Kidney epithelial cell (primary cell): ENCODE measurements around the gene CLTB. TPM values are rescaled to one million over a fixed set of nuclear protein-coding genes. Genes with fewer than 3 reads are reported as not detected.

Source experiments
- DNase-seq: peaks from one replicate; pipeline ENCODE4 v3.0.0-alpha.2; 2010; ENCODE audit warnings: low read depth
- H3K27me3 ChIP-seq: 2 replicates; pipeline ENCODE4 v1.6.0; 2011; ENCODE audit warnings: low read length; ENCODE audit not compliant: control insufficient read depth, insufficient read depth
- H3K36me3 ChIP-seq: 2 replicates; pipeline ENCODE4 v1.5.1; 2011; ENCODE audit warnings: low read length; ENCODE audit not compliant: control insufficient read depth, insufficient read depth
- H3K4me3 ChIP-seq: 2 replicates; pipeline ENCODE4 v1.5.1; 2011; ENCODE audit warnings: low read depth, mild to moderate bottlenecking, control low read depth, low read length
- total RNA-seq: library from RNA; depleted of rRNA; stranded (reverse); fragments of >200 nt; gene quantifications from 2 replicates; pipeline ENCODE4 v1.2.3, GENCODE V29; 2015
- TF ChIP-seq, protein P1 (sequence below): IDR thresholded peaks from 2 replicates; pipeline ENCODE4 v1.5.1; 2011; ENCODE audit warnings: mild to moderate bottlenecking, moderate library complexity, low read length, control low read depth, inconsistent platforms; ENCODE audit not compliant: insufficient read depth, poor library complexity, severe bottlenecking

Gene CLTB
- total RNA-seq, 1 donor from 2014 or later, result 172 TPM

DNA sequence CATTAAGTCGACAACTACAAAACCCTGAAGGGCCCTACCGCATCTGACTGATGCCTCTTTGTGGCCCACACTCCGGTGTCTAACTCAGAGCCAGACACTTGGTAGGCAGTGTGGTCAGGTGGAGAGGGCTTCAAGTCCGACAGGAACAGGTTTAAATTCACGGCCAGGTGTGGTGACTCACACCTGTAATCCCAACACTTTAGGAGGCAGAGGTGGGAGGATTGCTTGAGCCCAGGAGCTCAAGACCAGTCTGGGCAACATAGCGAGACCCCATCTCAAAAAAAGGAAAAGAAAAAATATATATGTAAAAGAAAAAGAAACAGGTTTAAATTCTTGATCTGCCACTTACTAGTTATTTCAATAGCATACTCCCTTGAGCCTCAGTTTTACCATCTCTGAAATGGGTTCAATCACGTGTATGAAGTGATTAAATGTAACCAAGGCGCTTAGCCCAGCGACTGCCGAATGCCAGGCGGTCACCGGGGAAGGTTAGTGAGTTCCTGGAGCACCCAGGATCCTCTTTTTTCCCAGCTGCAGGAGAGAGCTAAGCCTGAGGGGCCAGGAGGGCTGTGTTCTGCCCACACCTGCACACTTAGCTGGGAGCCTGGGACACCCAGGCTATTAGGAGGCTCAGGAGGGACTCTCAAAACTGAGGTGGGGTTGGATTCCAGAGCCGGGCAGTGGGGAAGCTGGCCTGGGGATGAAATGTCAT is 943 bp downstream of the CLTB start:
- Histone ChIP-seq H3K4me3 (peak overlapping the region; percentile 70), H3K36me3 (no peaks in the 10 kb centered on the region), H3K27me3 (no peaks in the 10 kb centered on the region)
- DNase-seq, result no peak
- TF ChIP-seq, protein P1, sequence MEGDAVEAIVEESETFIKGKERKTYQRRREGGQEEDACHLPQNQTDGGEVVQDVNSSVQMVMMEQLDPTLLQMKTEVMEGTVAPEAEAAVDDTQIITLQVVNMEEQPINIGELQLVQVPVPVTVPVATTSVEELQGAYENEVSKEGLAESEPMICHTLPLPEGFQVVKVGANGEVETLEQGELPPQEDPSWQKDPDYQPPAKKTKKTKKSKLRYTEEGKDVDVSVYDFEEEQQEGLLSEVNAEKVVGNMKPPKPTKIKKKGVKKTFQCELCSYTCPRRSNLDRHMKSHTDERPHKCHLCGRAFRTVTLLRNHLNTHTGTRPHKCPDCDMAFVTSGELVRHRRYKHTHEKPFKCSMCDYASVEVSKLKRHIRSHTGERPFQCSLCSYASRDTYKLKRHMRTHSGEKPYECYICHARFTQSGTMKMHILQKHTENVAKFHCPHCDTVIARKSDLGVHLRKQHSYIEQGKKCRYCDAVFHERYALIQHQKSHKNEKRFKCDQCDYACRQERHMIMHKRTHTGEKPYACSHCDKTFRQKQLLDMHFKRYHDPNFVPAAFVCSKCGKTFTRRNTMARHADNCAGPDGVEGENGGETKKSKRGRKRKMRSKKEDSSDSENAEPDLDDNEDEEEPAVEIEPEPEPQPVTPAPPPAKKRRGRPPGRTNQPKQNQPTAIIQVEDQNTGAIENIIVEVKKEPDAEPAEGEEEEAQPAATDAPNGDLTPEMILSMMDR, result no peak

DNA sequence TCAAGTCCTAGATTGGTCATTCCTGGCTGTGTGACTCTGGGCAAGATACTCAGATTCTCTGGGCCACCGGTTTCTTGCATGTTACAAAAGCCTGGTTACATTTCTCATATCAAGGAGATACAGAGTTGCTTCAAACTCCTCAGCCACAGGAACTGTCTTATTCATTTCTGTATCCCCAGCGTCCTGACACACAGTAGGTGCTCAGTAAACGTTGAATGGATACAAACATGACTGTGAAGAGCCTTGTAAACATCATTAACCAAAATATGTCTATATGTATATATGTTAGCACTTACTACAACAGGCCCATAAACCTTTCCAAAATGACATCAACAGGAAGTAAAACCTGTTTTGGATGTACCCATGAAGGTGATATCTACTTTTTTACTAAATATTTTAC is 1.6 kb downstream of the CLTB start:
- TF ChIP-seq, protein P1, result no peak
- Histone ChIP-seq H3K4me3 (no peak overlapping the region), H3K27me3 (no peaks in the 10 kb centered on the region), H3K36me3 (no peaks in the 10 kb centered on the region)
- DNase-seq, result no peak

DNA sequence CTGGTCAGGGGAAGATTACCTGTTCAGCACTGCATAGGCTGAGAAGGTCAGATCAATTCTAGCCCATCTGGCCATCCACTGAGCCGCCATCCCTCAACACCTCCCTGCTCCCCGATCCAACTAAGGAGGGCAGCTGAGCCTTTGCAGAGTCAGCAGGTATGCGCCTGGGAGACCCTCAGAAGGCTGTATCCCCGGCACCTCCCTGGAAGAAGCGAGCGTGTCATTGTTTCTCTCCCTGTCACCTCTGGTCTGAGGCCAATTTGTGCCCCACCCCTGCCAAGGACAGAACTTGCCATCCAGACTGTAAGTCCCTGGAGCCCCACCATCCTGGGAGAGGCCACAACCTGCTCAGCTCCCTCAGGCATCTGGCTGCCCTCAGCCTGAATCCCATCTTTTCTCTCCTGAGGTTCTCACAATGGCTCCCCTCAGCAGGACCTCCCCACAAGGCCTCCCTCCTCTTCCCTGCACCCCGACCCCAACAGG is 2.6 kb downstream of the CLTB start:
- TF ChIP-seq, protein P1, result no peak
- no peak overlapping the region for H3K4me3 ChIP-seq
- no peak for DNase-seq
- H3K27me3 ChIP-seq, result no peaks in the 10 kb centered on the region
- H3K36me3 ChIP-seq, result no peaks in the 10 kb centered on the region

DNA sequence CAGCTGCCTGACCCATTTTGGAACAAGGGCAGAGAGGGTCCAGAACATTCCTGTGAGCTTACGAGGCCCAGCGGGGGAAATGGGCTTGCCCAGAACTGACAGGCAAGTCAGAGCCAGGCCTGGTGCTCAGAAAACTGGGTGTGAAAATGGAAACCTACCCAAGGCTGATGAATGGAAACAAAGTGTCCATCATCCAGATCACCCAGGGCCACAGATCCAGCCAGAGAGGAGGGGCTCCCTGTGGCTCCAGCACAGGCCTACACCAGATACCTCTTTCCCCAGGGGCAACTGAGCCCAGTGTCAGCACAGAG is 3.1 kb downstream of the CLTB start:
- Histone ChIP-seq H3K27me3 (no peaks in the 10 kb centered on the region), H3K36me3 (no peaks in the 10 kb centered on the region), H3K4me3 (no peak overlapping the region)
- no peak for DNase-seq
- TF ChIP-seq, protein P1, result no peak

DNA sequence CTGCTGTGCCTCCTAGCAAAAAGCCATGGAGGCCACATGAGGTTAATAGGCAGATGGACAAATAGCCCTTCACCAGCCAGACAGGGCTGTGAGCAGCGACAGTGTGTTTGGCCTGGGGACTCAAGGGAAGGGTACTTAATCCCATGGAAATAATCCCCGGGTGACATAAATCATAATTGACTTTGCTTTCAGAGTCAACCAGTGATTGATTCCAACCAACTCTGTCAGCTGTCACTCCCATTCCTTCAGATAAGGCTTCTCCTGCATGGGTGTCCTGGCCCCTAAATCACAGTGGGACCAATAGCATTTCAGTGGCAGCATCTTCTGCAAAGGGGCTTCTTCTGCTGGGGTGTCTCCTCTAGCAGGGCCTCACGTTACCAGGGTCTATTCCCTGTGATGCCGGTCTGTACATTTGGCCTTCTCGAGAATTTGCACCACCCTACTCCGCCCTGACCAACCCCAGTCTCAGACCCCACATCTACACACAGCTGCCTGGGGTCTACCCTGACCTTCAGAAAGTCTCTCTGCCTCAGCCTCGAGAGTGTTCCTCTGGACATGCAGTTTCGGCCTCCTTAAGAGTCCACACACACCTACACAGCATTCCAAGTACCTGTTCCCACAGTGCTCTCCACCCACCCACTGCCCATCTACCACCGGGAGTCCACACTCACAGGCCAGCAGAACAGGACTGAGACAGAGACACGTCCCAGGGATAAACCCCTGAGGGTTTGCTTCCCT is 3.7 kb downstream of the CLTB start:
- no peak overlapping the region for H3K4me3 ChIP-seq
- DNase-seq, result no peak
- no peaks in the 10 kb centered on the region for H3K36me3 ChIP-seq
- TF ChIP-seq, protein P1, result no peak
- no peaks in the 10 kb centered on the region for H3K27me3 ChIP-seq
